HepG2 (cell line): Measurements from ENCODE around the gene ZNF584. TPM values are rescaled to one million over a fixed set of nuclear protein-coding genes. Genes with fewer than 3 reads are reported as not detected.

ENCODE experiments used
- BCL3 ChIP-seq: sonication (generic); formaldehyde crosslinking; IDR thresholded peaks from 2 replicates; pipeline ENCODE4 v1.5.1; 2020; ENCODE audit warnings: mild to moderate bottlenecking, missing genetic modification reagents, moderate library complexity
- CENPX ChIP-seq: sonication (generic); formaldehyde crosslinking; IDR thresholded peaks from 2 replicates; pipeline ENCODE4 v1.9.0; 2021; ENCODE audit warnings: mild to moderate bottlenecking, missing genetic modification reagents, moderate library complexity
- ELF1 ChIP-seq: sonication (generic); formaldehyde crosslinking; IDR thresholded peaks from 2 replicates; pipeline ENCODE4 v1.4.0; 2020; ENCODE audit warnings: missing genetic modification reagents
- IRF2 ChIP-seq: IDR thresholded peaks from 2 replicates; pipeline ENCODE4 v1.6.1; 2018; ENCODE audit warnings: missing genetic modification reagents, missing compliant biosample characterization
- KAT8 ChIP-seq: IDR thresholded peaks from 2 replicates; pipeline ENCODE4 v1.6.1; 2016; ENCODE audit warnings: missing genetic modification reagents, missing compliant biosample characterization
- PHF8 ChIP-seq: sonication (generic); formaldehyde crosslinking; IDR thresholded peaks from 2 replicates; pipeline ENCODE4 v1.5.0; 2020; ENCODE audit warnings: missing genetic modification reagents
- SP5 ChIP-seq: IDR thresholded peaks from 2 replicates; pipeline ENCODE4 v1.6.1; 2016; ENCODE audit warnings: low read depth, borderline replicate concordance
- SSRP1 ChIP-seq: IDR thresholded peaks from 2 replicates; pipeline ENCODE4 v1.6.1; 2016; ENCODE audit warnings: control low read depth
- TBP ChIP-seq: sonication (generic); formaldehyde crosslinking; IDR thresholded peaks from 2 replicates; pipeline ENCODE4 v1.5.0; 2020; ENCODE audit warnings: missing genetic modification reagents
- TCF7 ChIP-seq: sonication (generic); IDR thresholded peaks from 2 replicates; pipeline ENCODE4 v1.6.1; 2016; ENCODE audit warnings: antibody characterized with exemption, low read depth
- ZFP62 ChIP-seq: sonication (generic); formaldehyde crosslinking; IDR thresholded peaks from 2 replicates; pipeline ENCODE4 v1.4.0; 2020; ENCODE audit warnings: missing genetic modification reagents
- ZKSCAN5 ChIP-seq: sonication (generic); formaldehyde crosslinking; IDR thresholded peaks from 2 replicates; pipeline ENCODE4 v1.5.1; 2020; ENCODE audit warnings: mild to moderate bottlenecking, missing genetic modification reagents
- ZNF253 ChIP-seq: sonication (generic); formaldehyde crosslinking; IDR thresholded peaks from 2 replicates; pipeline ENCODE4 v1.8.0; 2022; ENCODE audit warnings: mild to moderate bottlenecking, missing genetic modification reagents, borderline replicate concordance
- ZNF552 ChIP-seq: sonication (generic); formaldehyde crosslinking; IDR thresholded peaks from 2 replicates; pipeline ENCODE4 v1.9.0; 2022; ENCODE audit warnings: missing genetic modification reagents, mild to moderate bottlenecking, borderline replicate concordance
- ZNF570 ChIP-seq: sonication (generic); formaldehyde crosslinking; IDR thresholded peaks from 2 replicates; pipeline ENCODE4 v1.4.0; 2020; ENCODE audit warnings: mild to moderate bottlenecking, missing genetic modification reagents, borderline replicate concordance
- ZNF605 ChIP-seq: sonication (generic); formaldehyde crosslinking; IDR thresholded peaks from 2 replicates; pipeline ENCODE4 v1.8.0; 2022; ENCODE audit warnings: mild to moderate bottlenecking, missing genetic modification reagents
- ZNF646 ChIP-seq: sonication (generic); formaldehyde crosslinking; IDR thresholded peaks from 2 replicates; pipeline ENCODE4 v1.9.0; 2021; ENCODE audit warnings: mild to moderate bottlenecking, missing genetic modification reagents
- ZNF766 ChIP-seq: sonication (generic); formaldehyde crosslinking; IDR thresholded peaks from 2 replicates; pipeline ENCODE4 v1.5.0; 2020; ENCODE audit warnings: missing genetic modification reagents, borderline replicate concordance
- ZNF770 ChIP-seq: sonication (generic); formaldehyde crosslinking; IDR thresholded peaks from 2 replicates; pipeline ENCODE4 v1.5.0; 2020; ENCODE audit warnings: mild to moderate bottlenecking, missing genetic modification reagents
- polyA plus RNA-seq, 8 experiments: library from polyadenylated mRNA; depleted of rRNA in 3 of 8; stranded (reverse) in 7 of 8; unstranded in 1 of 8; fragments of >200 nt; fragmentation: Illumina TruSeq in 4 of 8; extraction: Trizol in 4 of 8; gene quantifications; 2 replicates each; pipeline versions ENCODE4 v1.2.1 to v1.2.3, GENCODE V29; 2011 to 2016; ENCODE audit warnings: low read depth in 4 of 8, missing spikeins in 1 of 8, mixed read lengths in 1 of 8; ENCODE audit not compliant: insufficient read depth in 1 of 8
- total RNA-seq, 5 experiments: library from RNA; depleted of rRNA; stranded (reverse); fragments of >200 nt; fragmentation: Illumina TruSeq; extraction: Trizol; gene quantifications; 2 replicates each; pipeline ENCODE4 v1.2.3, GENCODE V29; 2016; ENCODE audit warnings: low read depth in 1 of 5

Gene ZNF584
- total and polyA plus RNA-seq, 2 of the 13 experiments (the other 11 are each of a cell fraction or from before 2014, with no cell fraction given): 2.4 to 7.0 TPM

- TF ChIP-seq ZNF770 (no peak), ZKSCAN5 (CRISPR knock-in tag) (no peak), ZNF605 (CRISPR knock-in tag) (peak; percentile 41; the same call in 1 of the 2 replicates), SP5 (CRISPR knock-in tag) (peak; percentile 65), ZFP62 (CRISPR knock-in tag) (no peak), IRF2 (CRISPR knock-in tag) (peak; percentile 63; the same call in 1 of the 2 replicates), ZNF570 (CRISPR knock-in tag) (no peak), ZNF646 (CRISPR knock-in tag) (no peak), ZNF552 (CRISPR knock-in tag) (no peak), BCL3 (CRISPR knock-in tag) (no peak; the same call in 1 of the 2 replicates), TCF7 (no peak), CENPX (CRISPR knock-in tag) (no peak), ZNF253 (CRISPR knock-in tag) (no peak), ELF1 (CRISPR knock-in tag) (peak; percentile 75), TBP (CRISPR knock-in tag) (no peak), KAT8 (CRISPR knock-in tag) (peak; percentile 58), SSRP1 (no peak), PHF8 (CRISPR knock-in tag) (peak; percentile 66), ZNF766 (CRISPR knock-in tag) (no peak)
Measured at GRCh38 chr19:58451358-58452101, 43.1 kb downstream of the ZNF584 start, which contains the start of gene ZNF324B (continued).
